Stimulated activated memory B cell treated with anti-CD40 and anti-IgM and Interleukin-4, amounts not matched to agents 10 μg/mL and 1 μg/mL and 100 μg/mL, for 72 hours (primary cell): ENCODE results near the gene TRIM72.
"Not testable (repeated sequence)": the region's sequence is repeated elsewhere in the genome, so short reads cannot be mapped to it uniquely, and the experiment has no call there.

Source experiments
- ATAC-seq: fragments of 150-1000 bp; cut with Tn5 transposase; 2 replicates; pipeline ENCODE4 v1.10.0; 2021
- H3K27ac Mint-ChIP-seq: one replicate; pipeline ENCODE4 v1.8.0; 2022; ENCODE audit warnings: mild to moderate bottlenecking, mixed read lengths
- H3K27me3 Mint-ChIP-seq: one replicate; pipeline ENCODE4 v1.8.0; 2022; ENCODE audit warnings: mixed read lengths
- H3K36me3 Mint-ChIP-seq: one replicate; pipeline ENCODE4 v1.8.0; 2022; ENCODE audit warnings: mixed read lengths
- H3K4me1 Mint-ChIP-seq: one replicate; pipeline ENCODE4 v1.8.0; 2022; ENCODE audit warnings: mixed read lengths
- H3K4me3 Mint-ChIP-seq: one replicate; pipeline ENCODE4 v1.8.0; 2022; ENCODE audit warnings: mild to moderate bottlenecking, moderate library complexity, mixed read lengths
- H3K9me3 Mint-ChIP-seq: one replicate; pipeline ENCODE4 v1.8.0; 2022; ENCODE audit warnings: mixed read lengths

TRIM72 gene

GRCh38 chr16:31273676-31274075, 59.8 kb downstream of the TRIM72 start:
- ATAC-seq = no peak
- no peaks in the 10 kb centered on the region for H3K9me3 Mint-ChIP-seq
- H3K4me3 Mint-ChIP-seq = no peak overlapping the region
- no peak overlapping the region for H3K27ac Mint-ChIP-seq
- no peaks in the 10 kb centered on the region for H3K4me1 Mint-ChIP-seq
- no peaks in the 10 kb centered on the region for H3K27me3 Mint-ChIP-seq
- peaks cover 51% of the 10 kb centered on the region for H3K36me3 Mint-ChIP-seq

DNA sequence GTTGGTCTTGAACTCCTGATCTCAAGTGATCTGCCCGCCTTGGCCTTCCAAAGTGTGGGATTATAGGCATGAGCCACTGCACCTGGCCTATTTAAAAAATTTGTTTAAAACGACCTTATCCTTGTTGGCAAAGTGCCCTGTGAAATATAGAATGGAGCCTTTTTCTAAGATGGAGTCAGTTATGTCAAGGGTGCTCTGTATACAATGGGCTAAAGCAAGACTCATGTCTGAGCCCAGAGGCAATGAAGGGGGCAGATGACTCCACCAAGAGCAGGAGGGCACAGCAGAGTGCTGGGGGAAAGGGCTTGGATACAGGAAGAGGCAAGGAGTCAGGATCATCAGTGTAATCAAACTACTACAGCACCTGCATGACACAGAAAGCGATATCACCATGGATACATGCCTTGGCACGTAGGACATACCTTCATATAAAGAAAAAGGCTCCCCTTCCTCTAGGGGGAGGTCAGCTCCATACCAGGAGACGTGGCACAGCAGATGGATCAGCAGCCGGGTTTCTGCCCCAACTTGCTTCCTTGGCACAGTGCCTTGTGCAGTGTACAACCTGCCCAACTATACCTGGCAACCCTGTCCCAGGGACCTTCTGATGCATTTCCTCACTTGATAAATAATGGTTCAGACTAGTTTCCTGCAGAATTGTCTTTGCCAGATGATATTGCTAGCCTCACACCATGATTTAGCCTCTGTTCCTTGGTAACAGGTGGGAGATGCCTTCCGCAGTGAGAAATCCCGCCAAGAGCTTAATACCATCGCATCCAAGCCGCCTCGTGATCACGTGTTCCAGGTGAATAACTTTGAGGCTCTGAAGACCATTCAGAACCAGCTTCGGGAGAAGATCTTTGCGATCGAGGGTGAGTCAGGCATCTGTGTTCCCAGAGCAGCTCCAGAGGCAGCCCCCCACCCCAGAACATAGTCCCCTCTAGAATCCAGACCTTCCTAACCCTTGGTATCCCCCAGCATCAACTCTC, 61.2 kb downstream of the TRIM72 start:
- Mint-ChIP-seq H3K36me3 (peaks cover 56% of the 10 kb centered on the region), H3K27me3 (no peaks in the 10 kb centered on the region), H3K4me3 (no peak overlapping the region), H3K9me3 (no peaks in the 10 kb centered on the region), H3K27ac (no peak overlapping the region), H3K4me1 (no peaks in the 10 kb centered on the region)
- ATAC-seq = no peak

DNA sequence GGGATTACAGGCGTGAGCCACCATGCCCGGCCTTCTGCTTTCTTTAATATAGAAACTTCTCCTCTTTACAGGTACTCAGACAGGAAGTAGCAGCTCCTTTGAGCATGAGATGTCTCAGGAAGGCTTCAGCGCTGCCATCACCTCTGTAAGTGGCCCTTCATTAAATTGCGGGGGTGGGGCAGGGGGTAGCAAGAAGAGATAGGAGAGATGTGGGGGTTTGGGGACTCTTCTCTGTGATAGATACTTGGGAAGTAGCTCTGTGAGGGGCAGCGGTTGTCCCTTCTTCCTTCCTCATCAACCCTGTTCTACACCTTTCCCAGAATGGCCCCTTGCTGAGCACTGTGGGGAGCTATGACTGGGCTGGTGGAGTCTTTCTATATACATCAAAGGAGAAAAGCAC, 62.7 kb downstream of the TRIM72 start:
- Mint-ChIP-seq H3K27ac (no peak overlapping the region), H3K27me3 (no peaks in the 10 kb centered on the region), H3K4me3 (no peak overlapping the region), H3K4me1 (no peaks in the 10 kb centered on the region), H3K36me3 (peaks cover 58% of the 10 kb centered on the region), H3K9me3 (no peaks in the 10 kb centered on the region)
- no peak for ATAC-seq

- Mint-ChIP-seq H3K4me3 (no peak overlapping the region), H3K27ac (no peak overlapping the region)
These were observed 63.8 kb downstream of the TRIM72 start for GRCh38 chr16:31277659-31278260.

GRCh38 chr16:31278853-31279252, 64.9 kb downstream of the TRIM72 start:
- peaks cover 72% of the 10 kb centered on the region for H3K36me3 Mint-ChIP-seq
- not testable (repeated sequence) for H3K27ac Mint-ChIP-seq, H3K4me3 Mint-ChIP-seq, H3K9me3 Mint-ChIP-seq, H3K4me1 Mint-ChIP-seq, ATAC-seq, H3K27me3 Mint-ChIP-seq

More at GRCh38 chr16:31277659-31278260, 63.8 kb downstream of the TRIM72 start:
- Mint-ChIP-seq H3K36me3 (peaks cover 62% of the 10 kb centered on the region), H3K4me1 (no peaks in the 10 kb centered on the region), H3K27me3 (no peaks in the 10 kb centered on the region), H3K9me3 (no peaks in the 10 kb centered on the region)
- no peak for ATAC-seq
